SK-N-SH (cell line): ENCODE measurements around the gene VWA3A. TPM values are rescaled to one million over a fixed set of nuclear protein-coding genes. Genes with fewer than 3 reads are reported as not detected.
A peak's percentile ranks its signal among the peaks of the same experiment; 100 is the strongest.

Source experiments
- CTCF ChIA-PET: fragments of 300-600, 350-600 bp; formaldehyde crosslinking; extraction: SDS; loops from one replicate; lab custom pipeline; 2021; lab: Yijun Ruan, JAX
- POLR2A ChIA-PET: fragments of 350-600 bp; sonication (Branson Sonifier 250); formaldehyde crosslinking; extraction: SDS; loops from one replicate; lab custom pipeline; 2020; ENCODE audit warnings: antibody characterized with exemption, inconsistent platforms; lab: Yijun Ruan, JAX
- DNase-seq: peaks from one replicate; pipeline ENCODE4 v3.0.0; 2012
- H2AFZ ChIP-seq: fragments of 200-600 bp; sonication (generic); 2 replicates; pipeline ENCODE4 v1.8.1; 2016; ENCODE audit warnings: antibody characterized with exemption, mild to moderate bottlenecking, low read depth
- H3F3A ChIP-seq: fragments of 200-600 bp; sonication (generic); replicated peaks from 2 replicates; pipeline ENCODE3; 2016; ENCODE audit warnings: antibody characterized with exemption, mild to moderate bottlenecking; ENCODE audit not compliant: insufficient read depth
- H3K27ac ChIP-seq, 2 experiments: fragments of 200-500 bp in 1 of 2; fragments of 200-600 bp in 1 of 2; sonication (Bioruptor generic) in 1 of 2; sonication (generic), shearing (Covaris generic) in 1 of 2; 2 replicates each; pipeline versions ENCODE4 v1.5.1 to v1.6.1; 2014 to 2016; ENCODE audit warnings: low read depth in 2 of 2, inconsistent platforms in 1 of 2, low read length in 1 of 2, mild to moderate bottlenecking in 1 of 2, mixed read lengths in 1 of 2
- H3K27me3 ChIP-seq: fragments of 200-600 bp; sonication (generic), shearing (Covaris generic); 2 replicates; pipeline ENCODE4 v1.6.1; 2016; ENCODE audit warnings: mixed run types; ENCODE audit not compliant: insufficient read depth
- H3K36me3 ChIP-seq, 2 experiments: fragments of 200-500 bp in 1 of 2; fragments of 200-600 bp in 1 of 2; sonication (Bioruptor generic) in 1 of 2; sonication (generic) in 1 of 2; replicated peaks in 1 of 2; 2 replicates each; pipeline versions ENCODE3 to v1.5.1; 2014 to 2016; ENCODE audit warnings: low read length in 1 of 2, mild to moderate bottlenecking in 1 of 2; ENCODE audit not compliant: insufficient read depth in 2 of 2, control insufficient read depth in 1 of 2
- H3K4me1 ChIP-seq, 2 experiments: fragments of 200-500 bp in 1 of 2; fragments of 200-600 bp in 1 of 2; sonication (Bioruptor generic) in 1 of 2; sonication (generic), shearing (Covaris generic) in 1 of 2; 2 replicates each; pipeline versions ENCODE4 v1.5.1 to v1.6.1; 2014 to 2016; ENCODE audit warnings: low read depth in 1 of 2, low read length in 1 of 2, mixed run types in 1 of 2; ENCODE audit not compliant: insufficient read depth in 2 of 2, control insufficient read depth in 1 of 2
- H3K4me2 ChIP-seq: fragments of 200-600 bp; sonication (generic), shearing (Covaris generic); 2 replicates; pipeline ENCODE4 v1.6.1; 2017; ENCODE audit warnings: mixed run types
- H3K4me3 ChIP-seq, 2 experiments: fragments of 200-500 bp in 1 of 2; fragments of 200-600 bp in 1 of 2; sonication (Bioruptor generic) in 1 of 2; sonication (generic), shearing (Covaris generic) in 1 of 2; 2 replicates each; pipeline versions ENCODE4 v1.5.1 to v1.8.1; 2014 to 2016; ENCODE audit warnings: low read depth in 2 of 2, inconsistent platforms in 1 of 2, low read length in 1 of 2, mild to moderate bottlenecking in 1 of 2, mixed read lengths in 1 of 2, moderate library complexity in 1 of 2
- H3K79me2 ChIP-seq: fragments of 200-600 bp; sonication (generic); 2 replicates; pipeline ENCODE4 v1.8.1; 2017; ENCODE audit warnings: mild to moderate bottlenecking; ENCODE audit not compliant: insufficient read depth
- H3K9ac ChIP-seq: fragments of 200-600 bp; sonication (generic); 2 replicates; pipeline ENCODE4 v1.6.1; 2017; ENCODE audit warnings: mixed run types
- H3K9me2 ChIP-seq: fragments of 200-600 bp; sonication (generic); 2 replicates; pipeline ENCODE4 v1.6.1; 2017; ENCODE audit warnings: mixed run types
- H3K9me3 ChIP-seq: fragments of 200-600 bp; sonication (generic); 2 replicates; pipeline ENCODE4 v1.6.1; 2017; ENCODE audit warnings: mixed run types, mild to moderate bottlenecking, moderate library complexity
- H4K20me1 ChIP-seq: fragments of 200-600 bp; sonication (generic); 2 replicates; pipeline ENCODE4 v1.6.1; 2017; ENCODE audit warnings: mild to moderate bottlenecking, mixed run types; ENCODE audit not compliant: insufficient read depth
- GABPA ChIP-seq: IDR thresholded peaks from 2 replicates; pipeline ENCODE4 v1.4.0; 2012; ENCODE audit warnings: low read depth, mild to moderate bottlenecking
- GATA2 ChIP-seq: sonication (generic); formaldehyde crosslinking; IDR thresholded peaks from 2 replicates; pipeline ENCODE4 v1.5.0; 2020; ENCODE audit warnings: mild to moderate bottlenecking, missing genetic modification reagents
- JUND ChIP-seq: IDR thresholded peaks from 2 replicates; pipeline ENCODE4 v1.4.0; 2012
- MAX ChIP-seq: IDR thresholded peaks from 2 replicates; pipeline ENCODE4 v1.4.0; 2012; ENCODE audit warnings: low read depth
- MXI1 ChIP-seq: IDR thresholded peaks from 2 replicates; pipeline ENCODE4 v1.6.1; 2012; ENCODE audit warnings: mild to moderate bottlenecking, low read depth, low read length, improper control_type of control experiment
- NRF1 ChIP-seq: IDR thresholded peaks from 2 replicates; pipeline ENCODE4 v1.6.1; 2012; ENCODE audit warnings: low read depth, mild to moderate bottlenecking, low read length
- PBX3 ChIP-seq: IDR thresholded peaks from 2 replicates; pipeline ENCODE4; 2012
- RFX5 ChIP-seq: IDR thresholded peaks from 2 replicates; pipeline ENCODE4 v1.6.1; 2012; ENCODE audit warnings: mild to moderate bottlenecking, improper control_type of control experiment, low read length
- SIN3A ChIP-seq: IDR thresholded peaks from 2 replicates; pipeline ENCODE4 v1.6.1; 2012; ENCODE audit warnings: low read depth, mild to moderate bottlenecking, low read length, moderate library complexity, borderline replicate concordance
- TAF1 ChIP-seq: IDR thresholded peaks from 2 replicates; pipeline ENCODE4 v1.6.1; 2012; ENCODE audit warnings: low read depth, mild to moderate bottlenecking, low read length, moderate library complexity, borderline replicate concordance
- TEAD4 ChIP-seq: IDR thresholded peaks from 2 replicates; pipeline ENCODE4 v1.4.0; 2012; ENCODE audit warnings: mild to moderate bottlenecking, borderline replicate concordance; ENCODE audit not compliant: insufficient read depth
- YY1 ChIP-seq: IDR thresholded peaks from 2 replicates; pipeline ENCODE4 v1.4.0; 2012; ENCODE audit warnings: low read depth, mild to moderate bottlenecking
- ZBTB33 ChIP-seq: IDR thresholded peaks from 2 replicates; pipeline ENCODE4 v1.4.0; 2012; ENCODE audit warnings: low read depth, borderline replicate concordance
- WGBS: methylation state at CpG from one replicate; pipeline ENCODE4 v1.1.6; 2017; ENCODE audit warnings: low lambda C conversion rate; 5-methylcytosine and 5-hydroxymethylcytosine counted together
- polyA plus RNA-seq, 3 experiments: library from polyadenylated mRNA; depleted of rRNA; stranded (reverse); fragments of >200 nt; gene quantifications; 2 replicates each; pipeline ENCODE4 v1.2.3, GENCODE V29; 2012

Gene VWA3A
- polyA plus RNA-seq, 1 of the 3 experiments (the other 2 are of a cell fraction), result not detected

DNA sequence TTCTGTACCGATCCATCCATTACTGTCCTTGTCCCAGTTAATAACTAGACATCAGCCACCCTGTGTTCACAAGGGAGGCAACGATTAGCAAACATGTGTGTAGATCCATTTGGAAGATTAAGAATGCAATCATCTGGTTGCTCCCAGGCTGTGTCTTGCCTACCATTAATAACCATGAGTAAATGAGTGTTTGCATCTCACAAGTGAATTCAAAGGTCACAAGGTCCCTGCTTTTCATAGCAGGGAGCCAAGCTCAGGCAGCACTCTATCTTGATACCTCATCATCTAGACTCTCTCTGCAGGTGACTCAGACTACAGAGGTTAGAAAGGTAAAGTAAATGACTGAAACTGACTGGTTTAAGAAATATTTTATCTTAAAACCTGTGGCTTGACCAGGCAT, 25.3 kb downstream of the VWA3A start:
- no peaks in the 10 kb centered on the region for H3K9me2 ChIP-seq
- H2AFZ ChIP-seq, result no peak overlapping the region
- no peaks in the 10 kb centered on the region for H3K36me3 ChIP-seq
- H3K79me2 ChIP-seq, result no peaks in the 10 kb centered on the region
- peak overlapping the region in 1 of 2 experiments; percentile 2; a peak in 1 of 4 replicates for H3K27ac ChIP-seq
- peaks cover 0 to 3% of the 10 kb centered on the region in 2 experiments; a peak in 1 of 4 replicates for H3K4me1 ChIP-seq
- no peaks in the 10 kb centered on the region for H4K20me1 ChIP-seq
- peak; percentile 31 for DNase-seq
- H3K4me3 ChIP-seq, result no peak overlapping the region
- TF ChIP-seq GATA2 (CRISPR knock-in tag), result peak; percentile 33; the same call in 1 of the 2 replicates
- no peak for TF ChIP-seq NRF1
- TF ChIP-seq MXI1, result 0 out of 2 replicates have a peak, but pooled peaks have one; percentile 10
- no peak overlapping the region for H3K9ac ChIP-seq
- WGBS, result 32% methylated on average over 2 of the region's 2 CpGs
- no peaks in the 10 kb centered on the region for H3K27me3 ChIP-seq
- POLR2A ChIA-PET, result no interaction called here
- H3K9me3 ChIP-seq, result no peaks in the 10 kb centered on the region
- no peaks in the 10 kb centered on the region for H3F3A ChIP-seq
- no peak overlapping the region for H3K4me2 ChIP-seq
- CTCF ChIA-PET, result interaction anchor here (1.0 to 1.9 kb wide), 3 partner anchors 19 to 71 kb away, joined by 3 to 5 read pairs (median 4); no protein-coding TSS in a partner anchor

- TF ChIP-seq SIN3A (no peak), YY1 (no peak), JUND (no peak), MAX (no peak), TEAD4 (no peak), PBX3 (no peak), GABPA (no peak), RFX5 (no peak), TAF1 (no peak), ZBTB33 (no peak), GATA2 (CRISPR knock-in tag) (no peak)
- Histone ChIP-seq H2AFZ (no peak overlapping the region), H3F3A (no peaks in the 10 kb centered on the region), H3K9ac (no peak overlapping the region), H3K79me2 (no peaks in the 10 kb centered on the region), H3K27me3 (no peaks in the 10 kb centered on the region), H3K9me2 (no peaks in the 10 kb centered on the region), H3K4me3 (no peak overlapping the region), H3K36me3 (no peaks in the 10 kb centered on the region), H3K4me2 (no peak overlapping the region), H3K9me3 (no peaks in the 10 kb centered on the region), H4K20me1 (no peaks in the 10 kb centered on the region), H3K27ac (no peak overlapping the region), H3K4me1 (peaks cover 0 to 3% of the 10 kb centered on the region in 2 experiments; a peak in 1 of 4 replicates)
- CTCF ChIA-PET, result interaction anchor here (0.7 to 1.6 kb wide), 3 partner anchors 21 to 42 kb away, joined by 3 to 5 read pairs (median 4); no protein-coding TSS in a partner anchor
- WGBS, result 47% methylated on average over 3 of the region's 3 CpGs
- no peak for DNase-seq
- POLR2A ChIA-PET, result no interaction called here
Observed at GRCh38 chr16:22120440-22120839, 28.1 kb downstream of the VWA3A start.
